Fibroblast of skin of back (primary cell): ENCODE measurements around the gene SETD6.
A peak's percentile ranks its signal among the peaks of the same experiment; 100 is the strongest.

Experiments used
- DNase-seq: peaks from one replicate; pipeline ENCODE4 v3.0.0-alpha.2; 2013

The SETD6 gene

GRCh38 chr16:58507963-58508670 lies 7.2 kb upstream of the SETD6 start:
- no peak for DNase-seq

DNA sequence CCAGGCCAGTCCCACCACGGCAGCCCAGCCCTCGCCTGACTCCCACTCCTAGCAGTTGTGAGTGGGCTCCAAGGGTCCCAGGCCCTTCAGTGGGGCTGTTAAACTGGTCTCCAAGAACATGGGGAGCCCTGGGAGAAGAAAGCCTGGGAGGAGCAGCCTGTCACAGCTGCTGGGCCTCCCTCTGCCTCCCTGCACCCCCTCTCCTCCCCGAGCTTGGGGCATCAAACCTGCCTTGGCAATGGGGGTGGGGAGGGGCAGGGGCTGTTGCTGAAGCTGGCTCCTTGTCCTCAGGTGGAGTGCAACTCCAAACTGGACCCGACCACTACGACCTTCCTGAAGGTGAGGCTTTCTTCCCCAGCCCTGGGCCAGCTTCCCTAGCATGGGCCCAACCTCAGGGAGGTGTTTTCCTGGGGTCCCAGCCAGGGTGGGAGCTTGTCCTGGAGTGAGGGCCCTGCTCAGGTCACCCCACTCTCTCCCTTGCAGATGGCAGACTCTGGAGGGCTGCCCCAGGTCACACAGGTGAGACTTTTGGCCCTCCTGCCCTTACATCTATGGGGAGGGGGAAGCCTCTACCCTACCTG lies 6.6 kb upstream of the SETD6 start:
- DNase-seq = no peak

GRCh38 chr16:58509256-58510096 lies 5.8 kb upstream of the SETD6 start:
- no peak for DNase-seq

DNA sequence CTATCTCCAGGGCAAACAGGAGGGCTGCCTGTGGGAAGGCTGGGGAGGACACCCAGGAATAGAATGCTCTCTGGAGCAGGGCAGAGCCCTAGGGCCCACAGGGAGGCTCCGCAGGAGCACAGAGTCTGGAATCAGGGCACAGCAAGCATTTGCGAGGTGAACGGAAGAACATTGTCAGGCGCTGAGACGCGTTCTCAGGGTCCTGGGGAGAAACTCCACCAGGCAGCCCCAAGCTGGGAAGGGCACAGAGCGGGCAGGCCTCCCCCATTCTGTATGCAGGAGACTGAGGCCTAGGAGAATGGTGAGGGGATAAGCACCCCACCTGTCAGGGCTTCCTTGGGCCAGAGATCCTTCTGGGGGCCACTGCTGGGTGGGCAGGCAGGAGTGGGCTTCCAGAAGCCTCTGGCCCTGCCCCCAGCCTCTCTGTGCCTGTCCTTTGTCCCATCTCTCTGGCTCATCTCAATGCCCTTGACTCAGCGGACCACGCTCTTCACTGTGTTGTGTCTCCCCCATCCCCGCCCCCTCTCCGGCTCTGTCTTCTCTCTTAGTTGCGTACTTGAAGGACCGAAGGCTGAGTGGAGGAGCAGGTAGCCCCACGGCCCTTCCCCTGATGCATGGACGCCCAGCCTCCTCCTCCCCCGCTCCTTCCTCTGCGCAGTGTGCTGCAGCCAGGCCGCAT lies 5.1 kb upstream of the SETD6 start:
- DNase-seq = no peak

- DNase-seq = no peak
Observed at GRCh38 chr16:58510776-58511628, 4.3 kb upstream of the SETD6 start.

DNA sequence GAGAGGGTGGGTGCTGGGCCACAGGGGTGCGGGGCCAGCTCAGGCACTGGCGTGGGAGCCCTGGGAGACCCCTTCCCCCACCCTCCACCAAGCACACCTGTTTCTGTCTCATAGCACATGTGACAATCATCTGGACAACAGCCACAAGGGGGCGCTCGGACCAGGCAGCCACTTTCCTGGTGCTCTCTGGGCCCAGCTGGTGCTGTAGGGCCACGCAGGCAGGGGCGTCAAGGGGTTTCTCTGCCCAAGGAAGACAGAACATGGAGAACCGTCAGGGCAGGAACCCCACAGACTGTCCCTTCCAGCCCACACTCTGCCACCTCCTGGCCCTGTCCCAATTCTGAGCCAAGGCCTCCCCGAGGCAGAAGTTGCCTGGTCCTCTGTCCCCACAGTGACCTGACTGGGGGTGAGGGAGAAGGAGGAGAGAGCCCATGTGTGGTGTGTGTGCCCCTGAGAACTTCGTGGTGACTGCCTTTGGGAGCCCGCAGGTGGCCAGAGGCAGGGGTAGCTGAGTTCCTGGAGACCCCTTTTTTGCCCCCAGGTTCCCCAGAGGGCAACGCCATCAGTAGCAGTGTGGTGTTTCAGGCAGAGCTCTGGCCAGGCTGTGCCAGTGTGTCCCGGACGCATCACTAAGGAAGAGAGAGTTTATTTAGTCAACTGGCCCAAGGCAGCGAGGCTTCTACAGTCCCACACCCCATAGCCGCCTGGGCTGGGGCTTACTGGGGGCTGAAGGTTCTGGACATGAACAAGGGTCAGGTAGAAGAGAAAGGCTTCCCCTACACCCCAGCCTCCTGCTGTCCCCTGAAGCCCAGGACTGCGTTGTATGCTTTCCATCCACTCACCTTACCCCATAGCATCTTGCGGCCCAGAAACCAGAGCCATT lies 3.1 kb upstream of the SETD6 start:
- peak; percentile 61 for DNase-seq

GRCh38 chr16:58513874-58514273 lies 1.4 kb upstream of the SETD6 start:
- DNase-seq = peak; percentile 40

GRCh38 chr16:58515871-58516767 lies 802 bp downstream of the SETD6 start:
- DNase-seq = no peak

DNA sequence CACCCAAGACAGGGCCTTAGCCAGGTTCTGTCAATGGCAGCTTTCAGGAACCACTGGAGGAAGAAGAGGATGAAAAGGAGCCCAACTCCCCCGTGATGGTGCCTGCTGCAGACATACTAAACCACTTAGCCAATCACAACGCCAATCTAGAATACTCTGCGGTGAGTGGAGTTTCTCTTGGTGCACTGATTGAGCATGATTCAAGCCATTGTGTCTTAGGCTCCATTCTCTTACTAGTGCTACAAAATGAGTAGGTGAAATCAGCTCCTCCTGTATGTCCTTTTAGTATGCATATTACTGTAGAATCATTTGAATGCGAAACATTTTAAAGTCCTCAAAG lies 1.4 kb downstream of the SETD6 start:
- DNase-seq = no peak

DNA sequence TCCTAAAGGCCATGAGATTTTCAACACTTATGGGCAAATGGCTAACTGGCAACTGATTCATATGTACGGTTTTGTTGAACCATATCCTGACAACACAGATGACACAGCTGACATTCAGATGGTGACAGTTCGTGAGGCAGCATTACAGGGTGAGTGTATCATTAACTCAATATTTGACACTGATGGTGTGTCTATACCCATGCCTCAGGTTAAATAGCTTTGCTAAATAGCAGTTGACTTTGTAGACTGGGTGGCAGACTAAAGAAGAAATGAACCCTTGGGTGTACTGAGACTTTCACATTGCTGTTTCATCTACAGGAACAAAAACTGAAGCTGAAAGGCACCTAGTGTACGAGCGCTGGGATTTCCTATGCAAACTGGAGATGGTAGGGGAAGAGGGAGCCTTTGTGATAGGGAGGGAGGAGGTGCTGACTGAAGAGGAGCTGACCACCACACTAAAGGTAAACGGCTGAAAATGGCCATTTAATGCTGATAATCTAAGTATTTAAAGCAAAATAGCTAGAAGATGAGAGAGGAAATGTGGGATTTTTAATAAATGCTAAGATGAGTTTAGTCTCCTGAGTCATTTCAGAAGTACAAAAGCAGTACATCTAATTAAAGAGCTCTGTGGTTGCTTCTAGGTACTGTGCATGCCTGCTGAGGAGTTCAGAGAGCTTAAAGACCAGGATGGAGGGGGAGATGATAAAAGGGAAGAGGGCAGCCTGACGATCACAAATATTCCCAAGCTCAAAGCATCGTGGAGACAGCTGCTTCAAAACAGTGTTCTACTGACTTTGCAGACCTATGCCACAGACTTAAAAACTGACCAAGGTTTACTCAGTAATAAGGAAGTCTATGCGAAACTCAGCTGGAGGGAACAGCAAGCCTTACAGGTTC lies 3.0 kb downstream of the SETD6 start:
- no peak for DNase-seq

- no peak for DNase-seq
Observed at GRCh38 chr16:58518980-58519368, 3.7 kb downstream of the SETD6 start.

DNA sequence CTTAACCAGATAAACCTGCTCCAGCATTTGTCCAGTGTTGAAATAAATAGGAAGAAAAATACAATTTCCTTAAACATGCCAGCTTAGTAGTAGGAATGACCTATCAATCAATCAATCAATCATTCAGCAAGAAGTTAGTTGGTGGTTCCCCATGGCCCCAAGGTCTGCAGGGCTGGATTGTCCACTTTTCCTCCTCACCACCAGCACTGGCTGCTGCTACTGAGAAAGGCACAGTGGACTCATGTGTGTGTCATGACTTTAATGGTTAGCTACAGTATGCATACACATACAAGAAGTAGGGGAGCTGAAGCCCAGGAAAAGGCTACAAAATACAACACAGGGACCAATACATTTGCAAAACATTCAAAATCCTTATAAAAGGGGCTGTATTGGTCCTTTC lies 4.4 kb downstream of the SETD6 start:
- DNase-seq = no peak

- no peak for DNase-seq
Observed at GRCh38 chr16:58530179-58530578, 14.9 kb downstream of the SETD6 start.

DNA sequence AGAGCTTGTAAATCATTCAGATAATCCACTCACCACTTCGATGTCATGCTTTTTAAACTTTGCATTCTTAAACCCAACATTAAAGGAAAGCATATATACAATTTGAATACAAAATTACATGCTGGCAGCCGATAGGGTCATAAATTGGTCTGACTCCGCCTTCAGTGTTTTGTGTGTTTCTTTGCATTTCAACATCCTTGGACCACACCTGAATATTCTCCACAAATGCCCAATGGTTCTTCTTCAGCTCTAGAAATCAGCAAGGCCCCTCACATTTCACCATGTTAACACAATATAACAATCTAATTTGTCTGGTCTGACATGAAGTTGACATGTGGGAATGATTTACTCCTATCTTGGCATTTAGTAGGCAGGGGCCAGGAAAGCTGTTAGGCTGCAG lies 17.1 kb downstream of the SETD6 start:
- DNase-seq = no peak

- DNase-seq = no peak
Observed at GRCh38 chr16:58533751-58534470, 18.6 kb downstream of the SETD6 start.

- no peak for DNase-seq
Observed at GRCh38 chr16:58535100-58535499, 19.8 kb downstream of the SETD6 start.

DNA sequence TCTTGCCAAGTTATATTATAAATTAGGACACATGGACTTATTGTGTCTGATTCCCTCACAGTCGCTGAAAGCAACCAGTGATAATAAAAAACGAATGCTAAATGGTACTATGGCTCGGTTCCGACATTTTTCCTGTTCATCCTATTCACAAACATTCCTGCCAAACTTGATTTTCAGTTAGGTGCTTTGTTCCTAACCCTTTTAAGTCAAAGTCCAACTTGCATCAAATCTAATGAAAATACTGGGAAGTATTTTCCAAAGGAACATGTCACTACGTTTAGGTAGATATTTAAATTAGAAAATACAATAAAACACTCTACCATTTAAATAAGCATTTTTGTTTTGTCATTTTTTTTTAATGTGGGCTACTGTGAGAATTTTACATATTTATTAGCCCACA lies 21.0 kb downstream of the SETD6 start:
- no peak for DNase-seq

DNA sequence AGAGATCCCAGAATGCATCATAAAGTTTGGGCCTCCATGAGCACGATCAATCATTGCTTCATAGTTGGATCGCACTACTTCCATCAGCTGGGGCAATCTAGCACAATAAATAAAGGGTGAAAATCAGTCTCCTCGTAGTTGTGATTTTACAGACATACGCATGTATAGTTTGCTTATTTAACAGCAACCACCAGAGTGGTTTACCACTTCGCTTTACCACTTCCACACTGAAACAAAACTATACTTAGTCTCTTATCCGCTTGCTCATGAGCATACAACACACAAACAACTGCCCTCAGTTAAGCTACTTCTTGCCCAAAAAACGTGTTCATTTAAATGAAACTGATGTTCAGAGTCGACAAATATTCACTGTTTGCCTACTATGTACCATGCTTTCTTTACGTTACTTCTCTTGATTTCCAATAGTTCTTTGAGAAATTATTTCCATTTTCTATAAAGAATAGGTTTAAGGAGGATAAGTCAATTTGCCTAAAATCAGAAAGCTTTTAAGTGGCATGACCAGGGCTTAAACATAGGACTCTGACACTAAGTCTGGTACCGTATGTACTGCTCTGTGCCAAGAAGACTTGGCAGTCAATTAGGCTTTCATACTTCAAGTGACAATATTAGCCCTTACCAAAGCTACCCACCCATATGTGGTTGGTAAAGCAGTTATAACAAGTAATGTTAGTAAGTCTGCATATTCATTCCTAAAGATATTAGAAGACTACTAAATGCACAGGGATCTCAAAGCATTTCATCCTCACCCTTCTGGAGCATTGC lies 22.0 kb downstream of the SETD6 start:
- no peak for DNase-seq
